GM04503 (cell line): Measurements from ENCODE around the gene PCNT.

ENCODE experiments used
- DNase-seq: peaks from one replicate; pipeline ENCODE4 v3.0.0-alpha.2; 2012; ENCODE audit warnings: low read depth

Gene PCNT

DNA sequence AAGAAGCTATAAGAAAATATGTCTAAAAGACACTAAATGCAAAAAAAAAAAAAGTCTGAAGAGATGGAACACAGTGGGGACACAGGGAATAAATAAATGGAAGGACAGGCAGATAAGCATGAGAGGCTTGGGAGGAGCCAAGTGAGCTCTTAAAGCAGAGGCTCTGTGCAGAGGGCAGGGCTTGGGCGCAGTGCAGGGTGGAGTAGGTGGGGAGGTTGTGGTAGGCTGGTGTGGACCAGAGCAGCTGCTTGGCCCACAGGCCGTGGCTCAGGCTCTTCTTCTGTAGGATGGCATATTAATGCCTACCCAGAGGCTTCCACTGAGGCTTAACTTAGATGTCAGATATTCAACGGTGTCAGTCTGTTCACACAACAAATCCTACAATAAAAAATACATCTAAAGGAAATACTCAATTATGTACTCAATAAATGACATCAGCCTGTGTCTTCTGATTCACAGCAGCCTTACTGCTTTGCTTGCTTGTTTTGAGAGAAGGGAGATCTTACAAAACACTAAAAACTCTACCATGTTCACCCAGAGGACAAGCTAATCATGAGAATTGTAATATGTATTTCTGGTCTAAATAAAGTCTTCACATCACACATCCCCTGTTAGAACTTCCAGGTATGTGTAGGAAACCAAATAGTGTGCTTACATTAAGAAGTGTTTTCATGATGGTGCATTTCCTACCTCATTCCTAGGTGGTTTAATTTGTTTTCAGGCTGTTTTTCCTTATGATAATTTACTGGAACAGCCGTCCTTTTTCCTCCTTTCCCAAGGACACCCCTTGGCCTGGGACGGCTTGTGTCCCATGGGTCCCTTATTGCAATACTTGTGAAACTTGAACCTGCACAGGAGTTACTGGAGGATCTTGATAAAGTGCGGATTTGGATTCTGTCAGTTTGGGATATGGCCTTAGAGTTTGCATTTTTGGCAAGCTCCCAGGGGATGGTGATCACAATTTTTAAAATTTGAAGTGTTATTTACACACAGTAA, 159.6 kb downstream of the PCNT start:
- DNase-seq, result no peak

DNA sequence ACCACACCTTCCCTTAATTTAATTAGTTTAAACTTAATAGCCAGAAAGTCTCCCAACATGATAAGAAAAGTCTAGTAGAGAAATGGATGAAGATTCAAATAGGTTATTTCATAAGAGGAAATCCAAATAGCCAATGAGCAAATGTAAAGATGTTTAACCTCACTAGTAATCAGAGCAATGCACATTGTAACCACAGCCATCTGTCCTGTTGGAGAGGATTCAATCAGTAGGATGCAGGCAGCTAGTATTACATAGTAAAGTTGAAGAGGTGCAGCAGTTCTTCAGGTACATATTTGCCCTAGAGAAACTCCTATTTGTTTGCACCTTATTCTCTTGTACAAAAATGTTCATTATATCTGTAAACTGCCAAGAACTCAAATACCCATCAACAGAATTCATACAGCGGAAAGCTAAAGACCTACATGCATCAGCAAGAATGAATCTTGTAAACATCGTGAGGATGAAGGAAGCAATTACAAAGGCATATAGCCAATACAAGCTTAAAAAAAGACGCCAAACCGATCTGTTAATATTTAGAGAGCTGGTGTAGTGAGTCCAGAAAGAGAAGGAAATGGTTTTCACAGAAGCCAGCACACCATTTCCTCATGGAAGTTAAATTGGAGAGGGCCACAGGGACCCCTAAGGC, 162.6 kb downstream of the PCNT start:
- no peak for DNase-seq

DNA sequence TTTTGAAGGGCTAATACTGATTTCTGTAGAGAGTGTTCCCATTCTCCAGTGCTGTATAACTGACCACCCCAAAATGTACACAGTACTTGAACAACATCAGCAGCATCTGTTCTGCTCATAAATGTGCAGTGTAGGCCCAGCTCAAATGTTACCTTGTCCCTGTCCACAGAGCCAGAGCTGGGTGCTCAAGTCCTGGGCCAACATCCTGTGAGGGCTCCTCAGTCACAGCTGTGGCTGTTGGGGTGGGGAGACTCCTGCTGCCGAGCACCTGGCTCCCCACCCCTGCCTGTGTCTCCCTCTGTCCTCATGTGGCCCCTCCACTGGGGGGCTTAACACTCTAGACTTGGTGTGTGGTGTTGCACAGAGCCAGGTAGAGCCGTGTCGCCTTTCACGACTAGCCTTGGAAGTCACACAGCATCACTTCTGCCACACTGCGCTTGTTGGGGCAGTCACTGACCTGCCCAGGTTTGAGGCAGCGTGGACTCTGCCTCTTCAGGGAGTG, 165.3 kb downstream of the PCNT start:
- DNase-seq, result no peak

DNA sequence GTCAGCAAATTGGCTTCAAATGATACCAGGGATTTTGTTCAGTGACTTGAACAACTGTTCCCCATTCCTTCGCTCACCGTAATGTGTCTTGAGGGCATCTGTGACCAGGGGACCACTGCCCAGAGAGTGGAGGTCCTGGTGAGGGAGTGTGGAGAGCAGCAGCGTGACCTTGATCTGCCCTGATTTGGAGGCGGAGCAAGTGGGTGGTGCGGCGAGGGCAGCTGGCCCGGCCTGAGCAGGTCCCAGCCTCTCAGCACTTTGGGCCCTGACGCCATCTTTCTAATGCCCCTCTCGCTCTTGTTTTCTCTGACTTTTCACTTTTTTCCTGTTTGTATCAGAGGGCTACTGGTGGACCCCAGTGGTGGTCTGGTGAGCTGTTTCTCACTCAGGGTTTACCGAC, 165.8 kb downstream of the PCNT start:
- no peak for DNase-seq

DNA sequence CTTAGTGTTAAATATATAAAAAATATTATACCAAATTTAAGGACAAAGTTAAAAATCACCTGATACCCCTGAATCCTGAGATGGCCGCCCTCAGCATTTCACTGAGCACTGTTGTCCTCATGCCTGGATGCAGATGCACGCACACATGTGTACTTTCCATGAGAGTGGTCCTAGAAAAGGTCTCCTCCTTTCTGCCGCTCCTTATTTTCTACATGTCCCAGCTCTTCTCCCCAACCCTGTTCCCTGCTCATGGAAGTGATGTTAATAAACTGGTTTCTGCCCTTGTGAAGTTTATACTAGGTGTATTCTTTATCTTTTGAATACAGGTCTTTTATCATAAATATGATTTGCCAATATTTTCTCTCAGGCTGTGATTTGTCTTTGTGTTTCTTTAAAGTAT, 167.6 kb downstream of the PCNT start:
- DNase-seq, result no peak

DNA sequence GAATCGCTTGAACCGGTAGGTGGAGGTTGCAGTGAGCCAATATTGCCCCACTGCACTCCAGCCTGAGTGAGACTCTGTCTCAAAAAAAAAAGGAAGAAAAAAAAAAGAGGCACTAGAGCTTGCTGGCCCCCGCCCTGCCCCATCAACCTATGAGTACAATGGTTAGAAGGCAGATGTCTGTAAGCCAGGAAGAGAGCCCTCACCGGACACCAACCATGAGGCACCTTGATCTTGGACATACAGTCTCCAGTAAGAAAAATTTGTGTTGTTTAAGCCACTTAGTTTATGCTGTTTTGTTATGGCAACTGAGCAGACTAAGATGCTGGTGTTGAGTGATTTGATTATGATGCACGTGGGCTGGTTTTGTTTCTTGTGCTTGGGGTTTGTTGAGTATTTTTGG, 168.9 kb downstream of the PCNT start:
- no peak for DNase-seq

DNA sequence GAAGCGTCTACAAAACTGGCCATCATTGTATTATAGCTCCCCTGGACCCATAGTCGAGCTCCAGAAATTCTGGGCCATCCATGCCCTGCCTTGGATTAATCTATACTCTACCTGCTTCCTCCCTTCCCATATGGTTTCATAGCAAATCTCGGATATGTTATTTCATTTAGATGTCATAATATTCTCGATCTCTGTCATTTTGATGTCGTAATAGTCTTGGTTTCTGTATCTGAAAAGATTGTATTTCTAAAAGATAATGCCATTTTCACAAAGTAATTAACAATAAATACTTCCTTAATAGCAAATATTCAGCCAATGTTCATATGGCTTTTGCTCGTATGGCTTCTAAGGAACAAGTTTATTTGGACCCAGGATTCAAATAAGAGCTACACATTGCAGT, 169.9 kb downstream of the PCNT start:
- no peak for DNase-seq
